AG04449 (cell line): ENCODE measurements around the gene DDIT3.
A peak's percentile ranks its signal among the peaks of the same experiment; 100 is the strongest.

Experiments used
- CTCF ChIA-PET: fragments of 350-600 bp; formaldehyde crosslinking; extraction: SDS; loops from one replicate; lab custom pipeline; 2021; ENCODE audit warnings: antibody characterized with exemption; lab: Yijun Ruan, JAX
- POLR2A ChIA-PET: fragments of 400-600, 350-600 bp; formaldehyde crosslinking; extraction: SDS; loops from one replicate; lab custom pipeline; 2020; ENCODE audit warnings: antibody characterized with exemption, inconsistent platforms; lab: Yijun Ruan, JAX
- DNase-seq: peaks from one replicate; pipeline ENCODE4 v3.0.0-alpha.2; 2010; ENCODE audit warnings: low read depth, low spot score
- H3K4me3 ChIP-seq: 2 replicates; pipeline ENCODE4 v1.5.1; 2011; ENCODE audit warnings: low read depth, mild to moderate bottlenecking, control low read depth, low read length
- TF ChIP-seq, protein P1 (sequence below): IDR thresholded peaks from one replicate; pipeline ENCODE4 v1.5.1; 2011; ENCODE audit warnings: mild to moderate bottlenecking, moderate library complexity, low read length, control low read depth, inconsistent platforms; ENCODE audit not compliant: insufficient read depth; ENCODE audit errors: missing control alignments

DDIT3 gene

DNA sequence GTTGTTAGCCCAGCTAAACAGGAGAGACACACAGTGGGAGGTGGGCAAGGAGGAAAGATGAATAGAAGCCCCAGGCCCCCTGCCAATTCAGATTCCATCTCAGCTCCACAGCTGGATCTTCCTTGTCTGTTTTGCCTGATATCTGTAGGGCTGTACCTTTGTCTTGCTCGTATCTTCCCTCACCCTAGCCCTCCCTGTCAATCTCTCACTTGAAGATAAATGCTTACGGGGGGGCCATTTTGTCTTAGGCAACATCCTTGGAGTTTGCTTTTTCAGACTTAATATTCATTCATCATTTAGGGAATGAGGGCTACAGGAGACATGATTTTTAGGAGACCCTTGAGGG lies 32.0 kb upstream of the DDIT3 start:
- ChIA-PET CTCF (interaction anchor here (1.1 to 1.5 kb wide), 6 partner anchors 9 to 174 kb away, joined by 3 to 6 read pairs (median 4); partner anchors contain the start of gene B4GALNT1), POLR2A (no interaction called here)
- no peak for DNase-seq
- no peak overlapping the region; the same call in 1 of the 2 replicates for H3K4me3 ChIP-seq
- TF ChIP-seq, protein P1, sequence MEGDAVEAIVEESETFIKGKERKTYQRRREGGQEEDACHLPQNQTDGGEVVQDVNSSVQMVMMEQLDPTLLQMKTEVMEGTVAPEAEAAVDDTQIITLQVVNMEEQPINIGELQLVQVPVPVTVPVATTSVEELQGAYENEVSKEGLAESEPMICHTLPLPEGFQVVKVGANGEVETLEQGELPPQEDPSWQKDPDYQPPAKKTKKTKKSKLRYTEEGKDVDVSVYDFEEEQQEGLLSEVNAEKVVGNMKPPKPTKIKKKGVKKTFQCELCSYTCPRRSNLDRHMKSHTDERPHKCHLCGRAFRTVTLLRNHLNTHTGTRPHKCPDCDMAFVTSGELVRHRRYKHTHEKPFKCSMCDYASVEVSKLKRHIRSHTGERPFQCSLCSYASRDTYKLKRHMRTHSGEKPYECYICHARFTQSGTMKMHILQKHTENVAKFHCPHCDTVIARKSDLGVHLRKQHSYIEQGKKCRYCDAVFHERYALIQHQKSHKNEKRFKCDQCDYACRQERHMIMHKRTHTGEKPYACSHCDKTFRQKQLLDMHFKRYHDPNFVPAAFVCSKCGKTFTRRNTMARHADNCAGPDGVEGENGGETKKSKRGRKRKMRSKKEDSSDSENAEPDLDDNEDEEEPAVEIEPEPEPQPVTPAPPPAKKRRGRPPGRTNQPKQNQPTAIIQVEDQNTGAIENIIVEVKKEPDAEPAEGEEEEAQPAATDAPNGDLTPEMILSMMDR: no peak

DNA sequence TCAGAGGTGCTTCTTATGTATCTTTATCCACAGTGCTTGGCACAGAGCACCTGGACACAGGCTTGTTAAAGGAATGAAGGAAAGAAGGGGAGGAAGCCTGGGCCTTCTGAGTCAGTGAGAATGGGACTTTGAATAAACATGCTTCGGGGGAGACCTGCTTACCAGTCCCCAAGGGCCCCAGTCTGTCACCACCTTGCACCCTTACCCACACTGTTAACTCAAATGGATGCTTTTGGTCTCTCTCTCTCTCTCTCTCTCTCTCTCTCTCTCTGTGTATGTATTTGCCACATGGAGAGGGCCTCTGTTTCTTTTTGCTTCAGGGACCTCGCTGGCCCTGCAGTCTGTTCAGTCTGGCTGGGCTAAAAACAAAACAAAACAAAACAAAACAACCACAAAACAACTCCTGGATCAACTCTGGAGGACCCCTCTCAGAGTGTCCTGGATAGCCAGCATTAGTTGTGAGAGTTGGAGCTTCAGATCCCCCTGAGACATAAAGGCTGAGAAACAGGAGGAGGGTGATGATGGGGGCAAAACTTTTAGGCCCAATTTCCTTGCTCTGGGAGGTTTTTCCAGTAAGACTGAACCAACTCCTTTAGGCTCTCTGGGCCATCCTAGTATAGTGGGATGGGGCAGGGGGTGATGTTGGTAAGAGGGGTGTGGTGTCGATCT lies 31.5 kb upstream of the DDIT3 start:
- no peak overlapping the region; the same call in 1 of the 2 replicates for H3K4me3 ChIP-seq
- DNase-seq: no peak
- POLR2A ChIA-PET: no interaction called here
- CTCF ChIA-PET: interaction anchor here (1.1 to 1.5 kb wide), 5 partner anchors 9 to 175 kb away, joined by 3 to 6 read pairs (median 5); partner anchors contain the start of gene B4GALNT1
- TF ChIP-seq, protein P1: no peak

DNA sequence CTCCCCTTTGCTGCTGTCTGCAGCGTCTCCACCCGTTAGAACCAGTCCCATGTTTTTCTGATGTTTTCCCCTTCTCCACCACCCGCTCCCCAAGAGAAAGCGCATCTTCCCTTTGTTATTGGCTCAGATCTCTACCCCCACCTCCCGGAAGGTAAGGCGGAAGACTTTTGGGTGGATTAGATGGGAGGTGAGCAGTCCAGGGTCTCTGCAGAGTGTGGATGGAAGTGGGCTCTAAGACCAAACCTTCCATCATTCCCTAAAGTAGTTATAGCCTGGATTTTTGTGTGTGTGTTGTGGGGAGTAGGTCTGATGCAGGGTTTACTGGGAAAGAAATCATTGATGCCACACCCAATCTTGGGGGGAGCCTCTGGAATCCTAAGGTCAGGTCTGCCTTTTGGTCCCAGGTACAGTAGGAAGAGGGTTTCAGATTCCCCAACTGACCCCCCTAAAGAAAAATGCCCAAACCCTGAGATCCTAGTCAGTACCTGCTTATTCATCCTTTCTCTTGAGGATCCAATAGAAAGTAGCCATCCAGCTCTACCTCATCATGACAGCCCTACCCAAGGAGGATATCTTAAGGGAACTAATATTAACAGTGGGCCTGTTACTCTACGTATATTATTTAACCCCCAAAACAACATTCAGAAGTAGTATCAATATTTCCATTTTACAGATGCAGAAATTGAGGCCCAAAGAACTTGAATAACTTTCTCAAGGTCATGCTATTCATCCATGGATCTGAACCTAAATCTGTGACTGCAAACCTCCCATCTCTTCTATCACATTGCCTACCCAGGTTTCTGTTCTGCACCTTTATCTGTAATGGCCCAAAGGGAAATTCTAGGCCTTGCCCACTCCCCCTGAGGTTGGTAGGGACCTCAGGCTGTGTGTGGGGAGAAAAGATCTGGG lies 30.6 kb upstream of the DDIT3 start:
- TF ChIP-seq, protein P1: no peak
- ChIA-PET CTCF (interaction anchor here (1.2 to 1.5 kb wide), 2 partner anchors 8 to 82 kb away, joined by 3 to 5 read pairs; partner anchors contain the start of gene B4GALNT1), POLR2A (no interaction called here)
- H3K4me3 ChIP-seq: peak overlapping the region; percentile 62
- DNase-seq: no peak

DNA sequence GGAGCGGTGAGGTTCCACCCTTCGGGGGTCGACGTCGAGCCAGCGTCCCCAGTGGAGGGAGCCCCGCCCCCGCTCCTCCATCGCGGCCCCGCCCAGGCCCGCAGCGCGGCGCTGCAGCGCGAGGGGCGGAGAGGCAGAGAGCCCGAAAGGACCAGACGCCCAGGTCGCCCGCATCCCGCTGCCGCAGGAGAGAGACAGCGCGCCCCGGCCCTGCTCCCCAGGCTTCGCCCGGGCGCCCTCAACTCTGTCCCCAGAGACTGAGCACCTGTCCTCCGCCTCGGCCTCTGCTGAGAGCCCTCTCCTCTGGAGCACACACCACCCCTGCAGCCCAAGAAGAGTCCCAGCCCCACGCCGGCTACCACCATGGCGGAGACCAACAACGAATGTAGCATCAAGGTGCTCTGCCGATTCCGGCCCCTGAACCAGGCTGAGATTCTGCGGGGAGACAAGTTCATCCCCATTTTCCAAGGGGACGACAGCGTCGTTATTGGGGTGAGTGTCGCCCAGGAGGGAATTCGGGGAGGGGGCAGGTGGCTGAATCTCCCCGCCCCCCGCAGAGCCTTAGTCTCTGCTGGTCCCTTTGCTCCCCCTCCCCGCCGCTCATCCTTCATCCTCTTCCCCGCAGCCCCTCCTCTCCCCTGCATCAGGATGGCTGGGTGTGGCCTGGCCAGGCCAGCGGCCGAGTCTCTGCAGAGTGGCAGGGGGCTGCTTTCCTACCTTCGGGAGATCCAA lies 29.8 kb upstream of the DDIT3 start, which contains the start of gene KIF5A:
TSS of gene KIF5A (plus strand) at position 136 of the 732 bp plus-strand sequence. CDS start at position 364, 228 bp downstream.
- CTCF ChIA-PET: interaction anchor here (1.0 kb wide), 1 partner anchor 33 kb away, joined by 4 read pairs; no protein-coding TSS in a partner anchor
- peak within 1 kb of the TSS; percentile 62 for H3K4me3 ChIP-seq
- TF ChIP-seq, protein P1: no peak
- POLR2A ChIA-PET: no interaction called here
- no peak for DNase-seq

DNA sequence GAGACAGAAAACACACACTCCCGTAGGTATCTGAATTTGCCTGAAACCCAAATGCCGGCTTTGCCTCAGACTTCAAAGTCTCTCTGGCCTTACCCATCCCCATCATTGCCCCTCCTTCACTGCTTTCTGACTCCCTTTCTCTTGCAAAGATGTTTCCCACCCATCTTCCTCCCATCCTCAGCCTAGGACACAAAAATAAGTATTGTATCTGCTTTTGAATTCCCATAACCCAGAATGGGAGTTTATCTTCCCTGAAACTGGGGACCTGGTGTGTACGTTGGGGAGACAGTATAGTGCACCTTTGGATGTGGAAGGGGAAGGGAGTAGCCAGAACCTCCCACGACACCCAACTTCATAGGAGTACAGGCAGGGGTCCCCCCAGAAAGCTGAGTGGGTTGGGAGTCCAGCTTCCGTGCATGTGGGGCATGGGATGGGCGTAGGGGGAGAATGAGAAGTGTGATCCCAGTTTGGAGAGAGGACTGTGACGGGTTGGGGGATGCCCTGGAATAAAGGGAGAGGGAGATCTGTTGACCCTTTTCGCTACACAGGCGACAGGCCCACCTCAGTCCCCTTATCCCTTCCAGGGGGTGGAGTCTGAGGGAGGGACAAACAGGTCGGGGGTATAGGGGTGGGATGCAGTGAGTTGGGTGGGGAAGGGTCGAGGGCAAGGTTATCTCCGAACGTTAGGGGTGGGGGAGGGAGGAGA lies 29.0 kb upstream of the DDIT3 start:
- CTCF ChIA-PET: interaction anchor here (1.0 kb wide), 1 partner anchor 34 kb away, joined by 4 read pairs; no protein-coding TSS in a partner anchor
- TF ChIP-seq, protein P1: no peak
- no peak for DNase-seq
- POLR2A ChIA-PET: no interaction called here
- H3K4me3 ChIP-seq: peak overlapping the region; percentile 62
